Transverse colon (tissue), 4 donors: ENCODE data around the gene NCKAP5. TPM values are rescaled to one million over a fixed set of nuclear protein-coding genes. Genes with fewer than 3 reads are reported as not detected.

Experiments used
- DNase-seq: peaks from one replicate; pipeline ENCODE4 v3.0.0-alpha.2; 2019
- H3K27ac ChIP-seq, 4 donors: fragments of 200-600 bp; sonication (generic); 2 replicates each; pipeline ENCODE4 v1.5.1; 2016 to 2018; ENCODE audit warnings: inconsistent platforms in 4 of 4
- H3K27me3 ChIP-seq: fragments of 200-600 bp; sonication (generic); 2 replicates; pipeline ENCODE4 v1.5.1; 2017; ENCODE audit warnings: inconsistent platforms
- H3K36me3 ChIP-seq, 4 donors: fragments of 200-600 bp; sonication (generic); 2 replicates each; pipeline ENCODE4 v1.5.1; 2017 to 2019; ENCODE audit warnings: inconsistent platforms in 4 of 4
- H3K4me1 ChIP-seq, 4 donors: fragments of 200-600 bp; sonication (generic); 2 replicates each; pipeline ENCODE4 v1.5.1; 2017 to 2020; ENCODE audit warnings: inconsistent platforms in 4 of 4
- H3K4me3 ChIP-seq, 4 donors: fragments of 200-600 bp; sonication (generic); 1 replicate in 1 of 4; 2 replicates in 3 of 4; pipeline versions ENCODE4 v1.5.1 to v1.6.1; 2017 to 2019; ENCODE audit warnings: inconsistent platforms in 4 of 4
- H3K9me3 ChIP-seq, 2 donors: fragments of 200-600 bp; sonication (generic); 2 replicates each; pipeline ENCODE4 v1.5.1; 2017 to 2019; ENCODE audit warnings: inconsistent platforms in 2 of 2
- CTCF ChIP-seq, 5 experiments: fragments of 200-600 bp in 3 of 5; fragments of 450-650 bp in 2 of 5; sonication (generic) in 3 of 5; IDR thresholded peaks; 1 replicate in 2 of 5; 2 replicates in 3 of 5; pipeline ENCODE4 v1.5.1; 2016 to 2017; ENCODE audit warnings: antibody characterized with exemption in 5 of 5, inconsistent platforms in 3 of 5, mild to moderate bottlenecking in 2 of 5, moderate library complexity in 1 of 5
- EP300 ChIP-seq: sonication (generic); formaldehyde crosslinking; IDR thresholded peaks from one replicate; pipeline ENCODE4 v1.6.1; 2017; ENCODE audit warnings: antibody characterized with exemption, low read depth
- POLR2A ChIP-seq: fragments of 450-650 bp; IDR thresholded peaks from one replicate; pipeline ENCODE4 v1.6.1; 2016; ENCODE audit warnings: antibody characterized with exemption, mild to moderate bottlenecking, moderate library complexity
- POLR2AphosphoS5 ChIP-seq, 3 donors: sonication (generic); formaldehyde crosslinking; IDR thresholded peaks; one replicate each; pipeline ENCODE4 v1.6.1; 2016; ENCODE audit warnings: antibody characterized with exemption in 3 of 3
- WGBS, 2 donors: methylation state at CpG; one replicate each; pipeline ENCODE4 v1.1.5; 2018; ENCODE audit warnings: low coverage in 1 of 2; 5-methylcytosine and 5-hydroxymethylcytosine counted together
- in situ Hi-C, 4 donors: fragments of 200-750 bp; cut with MboI; loops; one replicate each; pipeline versions ENCODE4 v1.15.0 to v1.15.1; 2017; ENCODE audit warnings: low sequenced_read_pairs in 3 of 4, low pct_ligation_motif_present in 1 of 4, low pct_unique_long_range_greater_than_20kb in 1 of 4
- intact Hi-C: fragments of 100-400 bp; cut with DNase I; formaldehyde crosslinking; loops from one replicate; pipeline ENCODE4 v1.15.1; 2023; ENCODE audit warnings: low total_unique reads
- total RNA-seq, 4 donors: library from RNA; depleted of rRNA; stranded (reverse); fragments of >200 nt; gene quantifications; one replicate each; pipeline ENCODE4 v1.1.0, GENCODE V29; 2016

NCKAP5 gene
- total RNA-seq, 4 donors from 2014 or later: 1.1 to 10.9 (median 5.0) TPM

- DNase-seq: no peak
- Histone ChIP-seq H3K4me3 (no peak overlapping the region), H3K9me3 (no peaks in the 10 kb centered on the region), H3K36me3 (no peaks in the 10 kb centered on the region), H3K27me3 (no peaks in the 10 kb centered on the region), H3K27ac (no peak overlapping the region), H3K4me1 (no peaks in the 10 kb centered on the region)
- 81 to 91% methylated on average over 7 to 13 of the region's 13 CpGs for WGBS, 2 donors
- intact Hi-C loops (no loop called here), in situ Hi-C loops (no loop called here)
- TF ChIP-seq EP300: no peak
- TF ChIP-seq POLR2A: no peak
- TF ChIP-seq POLR2AphosphoS5 (IDR thresholded peaks at IDR 0.05): no peak
- no peak for TF ChIP-seq CTCF (IDR thresholded peaks at IDR 0.05)
Observed at GRCh38 chr2:133600266-133600928, 32.1 kb upstream of the NCKAP5 start.

GRCh38 chr2:133599811-133600210 lies 31.5 kb upstream of the NCKAP5 start:
- Histone ChIP-seq H3K4me3 (no peak overlapping the region), H3K27me3 (no peaks in the 10 kb centered on the region), H3K4me1 (no peaks in the 10 kb centered on the region), H3K27ac (no peak overlapping the region), H3K9me3 (no peaks in the 10 kb centered on the region), H3K36me3 (no peaks in the 10 kb centered on the region)
- in situ Hi-C loops (no loop called here), intact Hi-C loops (no loop called here)
- TF ChIP-seq CTCF (IDR thresholded peaks at IDR 0.05) (no peak), POLR2A (no peak), EP300 (no peak), POLR2AphosphoS5 (IDR thresholded peaks at IDR 0.05) (no peak)
- no peak for DNase-seq
- 78 to 87% methylated on average over 9 to 10 of the region's 10 CpGs for WGBS, 2 donors

GRCh38 chr2:133599211-133599803 lies 31.0 kb upstream of the NCKAP5 start:
- no peaks in the 10 kb centered on the region for H3K27me3 ChIP-seq
- no peak for DNase-seq
- in situ Hi-C loops (no loop called here), intact Hi-C loops (no loop called here)
- H3K4me3 ChIP-seq: no peak overlapping the region
- H3K9me3 ChIP-seq: no peaks in the 10 kb centered on the region
- WGBS, 2 donors: 85 to 100% methylated on average over 1 to 5 of the region's 5 CpGs
- H3K27ac ChIP-seq: no peak overlapping the region
- TF ChIP-seq CTCF (IDR thresholded peaks at IDR 0.05): no peak
- no peak for TF ChIP-seq EP300
- no peak for TF ChIP-seq POLR2A
- no peak for TF ChIP-seq POLR2AphosphoS5 (IDR thresholded peaks at IDR 0.05)
- no peaks in the 10 kb centered on the region for H3K4me1 ChIP-seq
- H3K36me3 ChIP-seq: no peaks in the 10 kb centered on the region

- intact Hi-C loops (no loop called here), in situ Hi-C loops (no loop called here)
- Histone ChIP-seq H3K4me1 (no peaks in the 10 kb centered on the region), H3K4me3 (no peak overlapping the region), H3K36me3 (no peaks in the 10 kb centered on the region), H3K27me3 (no peaks in the 10 kb centered on the region), H3K27ac (no peak overlapping the region), H3K9me3 (no peaks in the 10 kb centered on the region)
- no peak for TF ChIP-seq CTCF (IDR thresholded peaks at IDR 0.05)
- TF ChIP-seq POLR2A: no peak
- no peak for TF ChIP-seq POLR2AphosphoS5 (IDR thresholded peaks at IDR 0.05)
- TF ChIP-seq EP300: no peak
- WGBS, 2 donors: 78% methylated on average over 2 of the region's 2 CpGs; no CpG with 5 or more reads in 1 of the 2 donors
- no peak for DNase-seq
Observed at GRCh38 chr2:133598769-133599168, 30.5 kb upstream of the NCKAP5 start.
